NCI-H1105 (cell line): ENCODE measurements around the gene ECM1.

Experiments used
- DNase-seq: peaks from one replicate; lab custom pipeline; 2025; lab: John Stamatoyannopoulos, UW

Gene ECM1

GRCh38 chr1:150512846-150513245 is 4.9 kb downstream of the ECM1 start:
- DNase-seq: no peak

GRCh38 chr1:150513351-150513791 is 5.5 kb downstream of the ECM1 start:
- DNase-seq: no peak

DNA sequence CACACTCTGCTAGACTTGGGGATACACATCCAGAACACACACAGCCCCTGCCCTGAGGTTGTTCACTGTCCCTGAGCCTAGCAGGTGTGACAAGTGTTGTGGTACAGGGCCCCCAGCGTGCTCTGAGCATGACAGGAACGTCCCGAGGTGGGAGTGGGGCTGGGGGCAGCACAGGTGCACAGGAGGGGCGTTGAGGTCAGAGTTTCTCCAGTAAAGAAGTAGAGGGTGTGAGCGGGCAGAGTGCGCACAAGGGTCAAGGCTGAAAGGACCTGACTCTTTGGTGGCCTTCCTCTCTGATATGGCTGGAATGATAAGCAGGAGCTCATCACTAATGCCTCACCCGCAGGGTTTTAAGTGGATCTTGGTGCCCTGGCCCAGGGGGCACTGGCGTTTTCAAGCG is 6.4 kb downstream of the ECM1 start:
- no peak for DNase-seq

GRCh38 chr1:150514913-150515327 is 7.0 kb downstream of the ECM1 start:
- DNase-seq: no peak

GRCh38 chr1:150515328-150516049 is 7.6 kb downstream of the ECM1 start, which contains the start of gene FALEC:
FALEC (plus strand) TSS chr1:150515752.
- DNase-seq: peak; percentile 94

DNA sequence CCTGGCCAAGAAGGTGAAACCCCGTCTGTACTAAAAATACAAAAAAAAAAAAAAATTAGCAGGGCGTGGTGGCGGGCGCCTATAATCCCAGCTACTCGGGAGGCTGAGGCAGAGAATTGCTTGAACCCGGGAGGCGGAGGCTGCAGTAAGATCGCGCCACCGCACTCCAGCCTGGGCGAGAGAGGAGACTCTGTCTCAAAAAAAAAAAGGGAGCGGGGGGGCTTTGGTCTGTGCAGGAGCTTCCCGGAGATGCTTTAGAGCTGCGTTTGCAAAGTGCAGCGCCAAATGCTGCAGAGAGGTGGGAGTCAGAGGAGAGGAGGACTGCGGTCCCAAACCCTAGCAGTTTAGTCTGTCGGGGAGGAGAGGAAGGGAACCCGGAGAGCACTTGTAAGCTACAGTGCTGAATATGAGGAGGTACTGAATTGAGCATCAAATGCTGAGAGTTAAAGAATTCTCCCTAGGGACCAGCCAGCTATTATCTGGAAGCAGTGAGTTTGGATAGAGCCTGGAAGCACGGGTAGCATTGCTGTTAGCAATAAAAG is 8.2 kb downstream of the ECM1 start:
- DNase-seq: no peak

DNA sequence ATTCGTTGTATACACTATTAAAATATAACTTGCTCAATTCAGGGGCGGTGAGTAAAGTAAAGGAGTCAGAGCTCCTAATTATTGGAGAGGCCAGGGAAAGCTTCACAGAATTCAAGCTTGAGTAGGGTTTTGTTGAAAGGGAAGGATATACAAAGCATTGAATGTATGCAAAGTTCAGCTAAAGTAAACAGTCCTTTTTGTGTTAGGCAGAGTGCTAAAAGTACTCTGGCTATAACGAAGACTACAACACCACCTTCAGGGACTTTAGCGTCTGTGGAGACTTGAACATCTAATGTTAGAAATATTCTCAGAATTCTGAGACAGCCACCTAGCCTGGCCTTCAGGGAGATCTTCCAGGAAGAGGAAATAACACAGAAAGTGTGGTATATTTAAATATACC is 8.7 kb downstream of the ECM1 start:
- no peak for DNase-seq

GRCh38 chr1:150521196-150521968 is 13.5 kb downstream of the ECM1 start:
- DNase-seq: no peak

DNA sequence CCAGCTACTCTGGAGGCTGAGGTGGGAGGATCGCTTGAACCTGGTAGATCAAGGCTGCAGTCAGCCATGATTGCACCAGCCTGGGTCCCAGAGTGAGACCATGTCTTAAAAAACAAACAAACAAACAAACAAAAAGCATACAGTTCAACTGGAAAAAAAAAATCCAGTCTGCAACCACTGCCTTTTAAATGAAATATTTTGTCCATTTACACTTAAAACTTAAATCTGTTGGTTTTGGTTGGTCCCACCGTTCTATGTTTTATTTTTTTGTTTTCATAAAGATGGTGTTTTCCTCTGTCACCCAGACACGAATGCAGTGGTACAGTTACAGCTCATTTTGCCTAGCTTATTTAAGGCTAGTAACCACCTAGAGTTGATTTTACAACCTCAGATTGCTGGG is 17.4 kb downstream of the ECM1 start:
- no peak for DNase-seq

DNA sequence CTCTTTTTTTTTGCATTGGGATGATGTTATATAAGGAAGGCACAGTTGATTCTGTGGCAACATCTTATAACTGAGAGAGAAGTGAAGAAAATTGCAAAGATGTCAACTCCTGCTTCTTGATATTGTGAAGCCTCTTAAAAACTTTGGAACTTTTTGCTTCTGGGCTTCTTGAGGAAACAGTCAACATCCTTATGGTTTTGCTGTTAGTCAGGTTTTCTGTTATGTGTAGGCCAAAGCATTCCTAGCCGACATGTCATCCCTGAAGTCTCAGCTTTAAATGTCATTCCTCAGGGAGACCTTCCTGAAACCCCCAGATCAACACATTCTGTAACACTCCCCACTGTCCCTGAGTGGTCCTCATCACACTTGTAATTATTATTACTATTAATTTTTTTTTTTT is 20.3 kb downstream of the ECM1 start:
- no peak for DNase-seq

DNA sequence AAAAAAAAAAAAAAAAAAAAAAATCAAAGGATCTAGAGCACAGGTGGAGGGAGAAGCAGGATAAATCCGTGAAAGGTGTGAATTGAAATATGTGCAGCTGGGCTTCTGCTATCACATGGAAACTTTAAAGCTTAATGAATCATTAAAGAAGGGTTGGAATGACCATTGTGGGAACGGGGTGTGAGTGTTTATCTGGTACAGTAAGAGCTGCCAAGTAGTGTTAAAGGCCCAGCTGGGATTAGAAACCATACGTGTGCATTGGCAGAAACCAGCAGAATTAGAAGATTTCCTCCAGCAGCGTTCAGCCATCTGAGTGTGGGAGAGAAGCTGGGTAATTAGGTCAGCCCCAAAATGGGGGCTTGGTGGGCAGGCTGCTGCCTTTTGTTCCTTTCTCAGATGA is 21.1 kb downstream of the ECM1 start:
- no peak for DNase-seq

GRCh38 chr1:150530491-150531159 is 22.7 kb downstream of the ECM1 start:
- no peak for DNase-seq

GRCh38 chr1:150532860-150533259 is 25.0 kb downstream of the ECM1 start:
- no peak for DNase-seq

- DNase-seq: no peak
Observed at GRCh38 chr1:150534002-150534401, 26.1 kb downstream of the ECM1 start.

DNA sequence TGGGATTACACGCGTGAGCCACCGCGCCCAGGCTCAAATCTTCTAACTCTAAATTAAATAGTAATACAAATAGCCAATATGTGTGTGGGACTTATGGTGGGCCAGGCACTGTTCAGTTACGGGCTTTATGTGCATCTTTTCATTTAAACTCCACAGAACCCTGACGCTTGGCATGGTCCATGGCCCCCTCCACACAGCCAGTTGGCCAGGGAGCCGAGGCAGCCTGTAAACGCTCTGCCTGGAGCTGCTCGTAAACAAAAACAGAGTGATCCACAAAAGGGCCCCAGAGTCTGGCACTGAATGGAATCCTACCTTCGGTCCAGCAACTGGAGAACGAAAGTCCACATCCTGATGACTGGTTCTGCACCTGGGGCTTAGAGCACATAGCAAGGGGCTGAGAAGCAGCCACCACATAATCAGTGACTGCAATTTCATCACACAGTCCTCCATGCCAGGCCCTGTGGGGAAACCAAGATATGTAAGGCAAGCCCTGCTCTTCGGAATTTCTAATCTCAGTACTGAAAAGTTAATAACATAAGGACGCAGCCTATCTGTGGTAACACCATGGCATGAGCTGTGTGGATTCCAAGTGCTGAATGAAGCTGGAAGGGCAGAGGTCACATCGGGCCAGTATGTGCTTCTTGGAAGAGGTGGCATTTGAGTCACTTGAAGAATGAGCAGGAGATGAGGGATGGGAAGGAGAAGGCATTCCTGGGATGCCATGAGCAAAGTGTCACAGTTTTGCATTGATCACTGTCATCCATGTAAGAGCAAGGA is 27.8 kb downstream of the ECM1 start:
- DNase-seq: no peak

DNA sequence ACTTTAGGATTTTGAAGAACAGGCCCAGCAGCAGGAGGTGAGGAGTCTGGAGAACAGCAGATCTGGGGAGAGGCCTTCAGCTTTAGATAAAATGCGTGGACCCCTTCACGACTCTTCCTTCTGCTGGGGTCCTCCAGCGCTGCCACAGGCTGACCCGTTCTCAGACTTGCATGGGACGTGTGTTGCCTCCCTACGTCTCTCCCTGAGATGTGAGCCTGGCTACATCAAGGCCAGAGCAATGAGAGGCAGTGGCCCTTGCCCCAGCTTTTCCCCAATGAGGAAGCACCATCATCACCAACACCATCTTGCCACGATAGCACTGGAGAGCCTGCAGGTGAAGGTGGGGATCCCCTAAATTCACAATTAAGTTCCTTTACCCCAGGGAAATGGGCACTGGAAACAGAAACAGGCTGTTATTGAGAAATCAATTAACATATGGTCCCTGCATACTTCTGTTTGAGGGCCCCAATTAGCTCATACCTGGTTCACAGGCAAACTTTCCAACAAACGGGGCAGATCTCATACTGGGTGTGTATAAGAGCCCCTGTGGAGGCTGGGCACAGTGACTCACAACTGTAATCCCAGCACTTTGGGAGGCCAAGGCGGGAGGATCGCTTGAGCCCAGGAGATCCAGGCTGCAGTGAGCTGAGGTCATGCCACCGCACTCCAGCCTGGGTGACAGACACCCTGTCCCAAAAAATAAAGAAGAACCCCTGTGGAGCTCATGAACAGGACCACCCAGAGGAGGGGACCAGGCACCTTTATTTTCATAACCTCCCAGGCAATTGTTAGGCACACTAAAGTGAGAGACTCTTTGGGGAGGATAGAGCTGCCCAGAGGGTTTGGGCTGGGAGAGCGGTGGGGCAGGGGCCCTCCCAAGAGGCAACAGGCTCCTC is 29.2 kb downstream of the ECM1 start:
- DNase-seq: no peak

DNA sequence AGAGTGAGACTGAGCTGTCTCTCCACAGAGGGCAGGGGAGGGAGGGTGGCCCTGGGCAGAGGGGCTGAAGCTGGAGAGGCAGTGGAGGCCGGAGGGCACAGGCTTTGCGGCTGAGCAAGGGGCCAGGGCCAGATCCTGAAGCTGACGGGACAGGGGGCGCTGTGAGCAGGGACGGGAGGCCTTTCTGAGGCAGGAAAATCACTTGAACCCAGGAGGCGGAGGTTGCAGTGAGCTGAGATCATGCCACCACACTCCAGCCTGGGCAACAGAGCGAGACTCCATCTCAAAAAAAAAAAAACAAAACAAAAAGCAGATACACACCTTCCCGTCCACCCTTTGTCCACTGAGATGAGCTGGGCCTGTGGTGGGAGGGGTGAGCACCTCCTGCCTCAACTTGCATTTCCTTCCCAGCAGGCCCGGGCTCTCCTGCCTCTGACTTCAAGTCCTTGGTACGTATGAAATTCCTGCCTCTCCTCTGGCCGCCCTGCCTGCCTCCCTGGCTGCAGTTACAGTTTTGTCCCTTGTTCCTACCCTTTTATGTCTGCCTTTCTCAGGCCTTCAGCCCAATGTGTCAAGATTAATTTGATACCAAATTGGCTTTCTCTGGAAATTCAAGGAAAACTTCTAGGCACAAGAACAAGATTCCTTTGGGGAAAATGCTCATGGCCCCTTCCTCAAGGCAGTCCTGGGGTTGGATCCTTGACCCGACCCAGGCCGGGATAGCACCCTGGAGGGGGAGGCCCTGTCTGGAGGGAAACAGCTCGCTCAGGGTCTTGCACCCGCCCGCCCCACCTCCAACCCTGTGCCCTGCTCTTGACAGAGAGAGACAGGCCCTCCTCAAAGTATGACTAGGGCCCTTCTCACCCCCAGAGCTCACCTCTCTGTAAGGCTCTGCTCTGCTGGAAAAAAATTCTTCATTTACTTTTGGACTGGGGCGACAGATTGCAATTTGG is 30.1 kb downstream of the ECM1 start:
- no peak for DNase-seq

DNA sequence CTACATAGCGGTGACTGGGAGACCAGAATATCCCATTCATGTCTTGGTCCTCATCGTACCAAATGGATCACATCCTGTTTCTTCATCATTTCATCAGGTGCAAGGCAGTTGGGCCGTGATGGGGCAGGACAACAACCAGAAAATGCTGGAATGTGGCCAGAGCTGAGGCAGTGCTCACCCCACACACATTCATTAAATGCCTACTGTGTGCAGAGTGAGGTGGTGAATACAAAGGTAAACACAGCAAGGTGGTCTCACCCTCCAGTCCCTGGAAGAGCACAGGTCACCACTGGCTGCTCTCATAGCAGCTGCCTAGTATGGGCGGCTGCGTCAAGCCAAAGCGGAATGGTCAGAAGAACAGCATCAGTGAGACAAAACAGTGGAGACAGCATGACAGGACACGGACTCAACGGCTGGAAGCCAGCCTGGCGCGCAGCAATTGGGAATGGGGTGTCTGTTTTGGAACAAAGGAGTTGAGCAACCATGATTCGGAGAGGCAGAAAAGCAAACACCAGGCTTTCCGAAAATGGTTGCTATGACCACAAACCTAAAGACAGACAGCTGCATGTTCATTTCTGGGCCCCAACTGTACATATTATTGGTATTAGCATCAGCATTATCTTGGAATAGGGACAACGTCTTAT is 35.7 kb downstream of the ECM1 start:
- peak; percentile 71 for DNase-seq

DNA sequence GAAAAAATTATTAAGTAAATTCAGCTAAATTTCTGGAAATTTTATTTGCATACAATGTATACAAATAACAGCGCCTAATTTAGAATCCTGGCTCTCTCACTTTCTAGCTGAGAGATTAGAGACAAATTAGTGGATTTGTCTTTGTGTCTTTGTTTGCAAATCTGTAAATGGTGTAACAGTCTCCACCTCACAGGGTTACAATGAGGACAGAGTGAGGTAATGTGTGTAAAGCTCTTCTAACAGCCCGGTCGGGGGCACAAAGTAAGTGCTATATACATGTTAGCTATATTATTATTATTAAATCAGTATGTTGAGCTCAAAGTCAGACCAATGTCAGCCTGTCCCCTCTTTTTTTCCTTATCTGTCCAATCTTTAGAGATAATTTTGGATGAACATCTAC is 36.3 kb downstream of the ECM1 start:
- DNase-seq: no peak
